DND-41 (cell line): ENCODE data around the gene RSPH4A.

Experiments
- ATAC-seq: fragments of 200-7000 bp; cut with Tn5 transposase; 3 replicates; pipeline ENCODE4 v1.9.1; 2021; ENCODE audit warnings: low read depth; ENCODE audit not compliant: insufficient read depth
- DNase-seq: peaks from one replicate; pipeline ENCODE4 v3.0.0-alpha.2; 2020
- H2AFZ ChIP-seq: 2 replicates; pipeline ENCODE4 v1.6.0; 2012; ENCODE audit warnings: low read depth, low read length
- H3K27ac ChIP-seq: 2 replicates; pipeline ENCODE4 v1.5.1; 2012; ENCODE audit warnings: low read length, inconsistent platforms
- H3K27me3 ChIP-seq: fragments of 200-600 bp; sonication (generic); 2 replicates; pipeline ENCODE4 v1.6.0; 2012; ENCODE audit warnings: low read length, mild to moderate bottlenecking, inconsistent platforms; ENCODE audit not compliant: insufficient read depth, poor library complexity
- H3K36me3 ChIP-seq: 2 replicates; pipeline ENCODE4 v1.5.1; 2012; ENCODE audit warnings: low read length, inconsistent platforms; ENCODE audit not compliant: insufficient read depth
- H3K4me1 ChIP-seq: 2 replicates; pipeline ENCODE4 v1.5.1; 2012; ENCODE audit warnings: mild to moderate bottlenecking, low read length; ENCODE audit not compliant: insufficient read depth
- H3K4me2 ChIP-seq: 2 replicates; pipeline ENCODE4 v1.6.0; 2012; ENCODE audit warnings: mild to moderate bottlenecking, moderate library complexity, low read length, inconsistent platforms; ENCODE audit not compliant: insufficient read depth
- H3K4me3 ChIP-seq, 2 experiments: fragments of 200-600 bp in 1 of 2; shearing (Covaris generic) in 1 of 2; 2 replicates each; pipeline ENCODE4 v1.5.1; 2012 to 2016; ENCODE audit warnings: inconsistent platforms in 2 of 2, low read length in 2 of 2, mild to moderate bottlenecking in 2 of 2, low read depth in 1 of 2, moderate library complexity in 1 of 2
- H3K79me2 ChIP-seq: 2 replicates; pipeline ENCODE4 v1.6.0; 2012; ENCODE audit warnings: low read length, inconsistent platforms; ENCODE audit not compliant: insufficient read depth
- H3K9ac ChIP-seq: 2 replicates; pipeline ENCODE4 v1.6.0; 2012; ENCODE audit warnings: low read depth, mild to moderate bottlenecking, inconsistent platforms, low read length, moderate library complexity
- H3K9me3 ChIP-seq: 2 replicates; pipeline ENCODE4 v1.5.1; 2012; ENCODE audit warnings: low read length, moderate library complexity, mild to moderate bottlenecking, inconsistent platforms; ENCODE audit not compliant: insufficient read depth, severe bottlenecking
- H4K20me1 ChIP-seq: 2 replicates; pipeline ENCODE4 v1.6.0; 2012; ENCODE audit warnings: low read length; ENCODE audit not compliant: insufficient read depth
- EZH2 ChIP-seq: IDR thresholded peaks from 3 replicates; pipeline ENCODE4 v1.6.1; 2012; ENCODE audit warnings: borderline replicate concordance, low read depth, mild to moderate bottlenecking, moderate library complexity, low read length, inconsistent platforms; ENCODE audit not compliant: severe bottlenecking
- TF ChIP-seq, protein P1 (sequence below): IDR thresholded peaks from 2 replicates; pipeline ENCODE4 v1.5.1; 2012; ENCODE audit warnings: borderline replicate concordance, low read length, moderate library complexity, mild to moderate bottlenecking; ENCODE audit not compliant: poor library complexity, severe bottlenecking; ENCODE audit errors: extremely low read depth

The RSPH4A gene

DNA sequence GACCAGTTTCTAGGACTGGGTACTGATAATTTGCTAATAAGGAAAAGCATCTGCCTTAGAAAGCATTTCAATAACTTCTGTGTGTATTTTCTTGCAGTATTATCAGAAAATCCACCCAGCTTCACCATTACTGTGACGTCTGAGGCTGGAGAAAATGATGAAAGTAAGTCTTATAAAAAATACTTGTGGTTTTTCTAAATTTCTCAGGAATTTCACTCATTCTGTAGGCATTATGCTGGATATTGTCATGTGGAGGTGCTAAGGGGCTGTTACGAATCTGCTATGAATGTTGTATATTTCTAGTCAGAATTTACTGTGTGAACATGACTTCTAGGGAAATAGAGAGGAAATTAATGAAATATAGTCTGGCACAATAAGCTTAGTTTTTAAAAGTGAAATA, 36.1 kb upstream of the RSPH4A start:
- Histone ChIP-seq H3K9me3 (no peaks in the 10 kb centered on the region), H3K36me3 (peaks cover 73% of the 10 kb centered on the region), H3K27ac (no peak overlapping the region), H3K79me2 (peaks cover 73% of the 10 kb centered on the region), H3K4me3 (no peak overlapping the region), H4K20me1 (peaks cover 16% of the 10 kb centered on the region; the same call in 1 of the 2 replicates), H3K4me1 (no peaks in the 10 kb centered on the region), H3K27me3 (no peaks in the 10 kb centered on the region), H3K4me2 (no peak overlapping the region), H2AFZ (no peak overlapping the region), H3K9ac (no peak overlapping the region)
- ATAC-seq (no peak), DNase-seq (no peak)
- TF ChIP-seq, protein P1, sequence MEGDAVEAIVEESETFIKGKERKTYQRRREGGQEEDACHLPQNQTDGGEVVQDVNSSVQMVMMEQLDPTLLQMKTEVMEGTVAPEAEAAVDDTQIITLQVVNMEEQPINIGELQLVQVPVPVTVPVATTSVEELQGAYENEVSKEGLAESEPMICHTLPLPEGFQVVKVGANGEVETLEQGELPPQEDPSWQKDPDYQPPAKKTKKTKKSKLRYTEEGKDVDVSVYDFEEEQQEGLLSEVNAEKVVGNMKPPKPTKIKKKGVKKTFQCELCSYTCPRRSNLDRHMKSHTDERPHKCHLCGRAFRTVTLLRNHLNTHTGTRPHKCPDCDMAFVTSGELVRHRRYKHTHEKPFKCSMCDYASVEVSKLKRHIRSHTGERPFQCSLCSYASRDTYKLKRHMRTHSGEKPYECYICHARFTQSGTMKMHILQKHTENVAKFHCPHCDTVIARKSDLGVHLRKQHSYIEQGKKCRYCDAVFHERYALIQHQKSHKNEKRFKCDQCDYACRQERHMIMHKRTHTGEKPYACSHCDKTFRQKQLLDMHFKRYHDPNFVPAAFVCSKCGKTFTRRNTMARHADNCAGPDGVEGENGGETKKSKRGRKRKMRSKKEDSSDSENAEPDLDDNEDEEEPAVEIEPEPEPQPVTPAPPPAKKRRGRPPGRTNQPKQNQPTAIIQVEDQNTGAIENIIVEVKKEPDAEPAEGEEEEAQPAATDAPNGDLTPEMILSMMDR = no peak
- TF ChIP-seq EZH2 = no peak

DNA sequence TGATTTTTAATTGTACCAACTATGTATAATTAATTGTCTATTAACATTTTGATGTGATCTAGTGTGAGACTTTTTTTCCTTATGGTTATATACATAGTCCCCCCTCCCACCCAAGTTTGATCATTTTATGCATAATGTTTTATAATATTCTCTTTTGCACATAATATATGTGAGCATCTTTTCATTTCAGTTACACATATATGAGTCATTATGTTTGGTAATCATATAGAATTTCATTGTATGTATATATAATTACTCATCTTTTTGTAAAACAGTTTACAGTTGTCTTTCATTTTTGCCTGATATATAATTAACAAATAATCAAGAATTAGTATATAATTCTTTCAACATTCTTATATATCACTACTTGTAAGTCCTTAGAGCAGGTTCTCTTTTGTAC, 30.0 kb upstream of the RSPH4A start:
- DNase-seq (no peak), ATAC-seq (no peak)
- Histone ChIP-seq H3K4me1 (no peaks in the 10 kb centered on the region), H3K9me3 (no peaks in the 10 kb centered on the region), H3K9ac (no peak overlapping the region), H3K4me2 (no peak overlapping the region), H2AFZ (no peak overlapping the region), H3K27ac (no peak overlapping the region), H3K27me3 (no peaks in the 10 kb centered on the region), H3K79me2 (peaks cover 14% of the 10 kb centered on the region), H4K20me1 (no peaks in the 10 kb centered on the region; the same call in 1 of the 2 replicates), H3K36me3 (peaks cover 86% of the 10 kb centered on the region), H3K4me3 (no peak overlapping the region)
- TF ChIP-seq, protein P1 = no peak
- TF ChIP-seq EZH2 = no peak

DNA sequence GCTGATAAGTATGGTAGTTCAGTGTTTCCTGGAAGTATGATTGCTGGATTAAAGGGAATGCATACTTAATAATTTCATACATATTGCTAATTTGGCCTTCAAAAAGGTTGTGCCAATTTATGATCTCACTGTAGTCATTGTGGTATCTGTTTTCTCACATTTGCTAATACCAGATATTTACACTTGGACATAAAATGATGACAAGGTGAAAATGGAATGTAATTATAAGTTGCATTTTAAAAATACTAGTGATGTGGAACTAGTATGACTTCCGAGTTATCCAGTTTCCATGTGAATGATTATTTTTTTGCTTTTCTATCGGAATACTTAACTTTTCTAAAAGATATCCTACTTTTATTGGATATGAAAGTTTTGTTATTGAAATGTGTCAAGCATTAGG, 29.5 kb upstream of the RSPH4A start:
- Histone ChIP-seq H3K9me3 (no peaks in the 10 kb centered on the region), H3K4me1 (no peaks in the 10 kb centered on the region), H3K36me3 (peaks cover 86% of the 10 kb centered on the region), H3K4me2 (no peak overlapping the region), H3K27me3 (no peaks in the 10 kb centered on the region), H3K4me3 (no peak overlapping the region), H3K79me2 (peaks cover 10% of the 10 kb centered on the region), H2AFZ (no peak overlapping the region), H3K9ac (no peak overlapping the region), H3K27ac (no peak overlapping the region), H4K20me1 (no peaks in the 10 kb centered on the region; the same call in 1 of the 2 replicates)
- TF ChIP-seq EZH2 = no peak
- TF ChIP-seq, protein P1 = no peak
- ATAC-seq (no peak), DNase-seq (no peak)

GRCh38 chr6:116595247-116595646, 21.0 kb upstream of the RSPH4A start:
- Histone ChIP-seq H3K9me3 (no peaks in the 10 kb centered on the region), H3K36me3 (peaks cover 44% of the 10 kb centered on the region), H3K9ac (no peak overlapping the region), H3K27me3 (no peaks in the 10 kb centered on the region), H2AFZ (no peak overlapping the region), H4K20me1 (no peaks in the 10 kb centered on the region), H3K27ac (no peak overlapping the region), H3K4me3 (no peak overlapping the region), H3K79me2 (no peaks in the 10 kb centered on the region), H3K4me1 (no peaks in the 10 kb centered on the region), H3K4me2 (no peak overlapping the region)
- TF ChIP-seq EZH2 = no peak
- TF ChIP-seq, protein P1 = no peak
- no peak for DNase-seq
- ATAC-seq = no peak
